ENCODE results near the gene QARS1.

DNA sequence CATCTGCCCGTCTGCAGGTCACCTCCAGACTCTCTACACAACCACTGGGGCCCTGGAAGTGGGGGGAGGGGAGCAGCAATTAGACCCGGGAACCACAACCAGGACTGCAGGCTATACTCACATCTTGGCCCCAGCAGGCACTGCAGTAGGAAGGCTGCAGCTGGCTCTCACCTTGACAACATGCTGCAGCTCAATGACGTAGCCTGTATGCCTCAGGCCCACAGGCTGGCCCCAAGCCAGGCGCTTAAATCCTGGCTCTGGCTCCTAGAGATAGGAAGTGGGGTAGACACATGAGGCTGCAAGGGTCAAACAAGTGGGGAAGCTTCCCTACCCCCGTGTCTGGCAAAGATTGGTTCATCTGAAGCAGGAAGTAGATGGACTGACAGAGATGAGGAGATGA lies 6.1 kb downstream of the QARS1 start:
- TF ChIP-seq, protein P1, sequence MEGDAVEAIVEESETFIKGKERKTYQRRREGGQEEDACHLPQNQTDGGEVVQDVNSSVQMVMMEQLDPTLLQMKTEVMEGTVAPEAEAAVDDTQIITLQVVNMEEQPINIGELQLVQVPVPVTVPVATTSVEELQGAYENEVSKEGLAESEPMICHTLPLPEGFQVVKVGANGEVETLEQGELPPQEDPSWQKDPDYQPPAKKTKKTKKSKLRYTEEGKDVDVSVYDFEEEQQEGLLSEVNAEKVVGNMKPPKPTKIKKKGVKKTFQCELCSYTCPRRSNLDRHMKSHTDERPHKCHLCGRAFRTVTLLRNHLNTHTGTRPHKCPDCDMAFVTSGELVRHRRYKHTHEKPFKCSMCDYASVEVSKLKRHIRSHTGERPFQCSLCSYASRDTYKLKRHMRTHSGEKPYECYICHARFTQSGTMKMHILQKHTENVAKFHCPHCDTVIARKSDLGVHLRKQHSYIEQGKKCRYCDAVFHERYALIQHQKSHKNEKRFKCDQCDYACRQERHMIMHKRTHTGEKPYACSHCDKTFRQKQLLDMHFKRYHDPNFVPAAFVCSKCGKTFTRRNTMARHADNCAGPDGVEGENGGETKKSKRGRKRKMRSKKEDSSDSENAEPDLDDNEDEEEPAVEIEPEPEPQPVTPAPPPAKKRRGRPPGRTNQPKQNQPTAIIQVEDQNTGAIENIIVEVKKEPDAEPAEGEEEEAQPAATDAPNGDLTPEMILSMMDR (IDR thresholded peaks at IDR 0.05): no peak
- no peak for TF ChIP-seq POLR2A (IDR thresholded peaks at IDR 0.05)

Measured in lower leg skin (tissue), 3 donors.